CD4-positive, alpha-beta T cell (primary cell): ENCODE results near the gene ANKRD36. TPM values are rescaled to one million over a fixed set of nuclear protein-coding genes. Genes with fewer than 3 reads are reported as not detected.
"Not testable (repeated sequence)": the region's sequence is repeated elsewhere in the genome, so short reads cannot be mapped to it uniquely, and the experiment has no call there.

Experiments used
- ATAC-seq: fragments of 200-7000 bp; cut with Tn5 transposase; one replicate; pipeline ENCODE4 v1.10.0; 2022; ENCODE audit warnings: mild to moderate bottlenecking; ENCODE audit not compliant: poor library complexity
- CTCF ChIA-PET: fragments of 350-600 bp; sonication (Branson Sonifier 250); formaldehyde crosslinking; loops from one replicate; lab custom pipeline; 2021; ENCODE audit warnings: antibody characterized with exemption, inconsistent platforms; lab: Charles Lee
- POLR2A ChIA-PET: fragments of 350-600 bp; sonication (Branson Sonifier 250); formaldehyde crosslinking; loops from one replicate; lab custom pipeline; 2021; ENCODE audit warnings: antibody characterized with exemption, inconsistent platforms; lab: Charles Lee
- DNase-seq, 14 experiments: peaks; one replicate each; pipeline ENCODE4 v3.0.0-alpha.2; 2013 to 2020; ENCODE audit warnings: mixed read lengths in 2 of 14
- H3K27ac ChIP-seq, 2 donors: one replicate each; pipeline versions ENCODE4 v1.5.1 to v1.7.0; 2013; ENCODE audit warnings: low read length in 2 of 2, low read depth in 1 of 2, mild to moderate bottlenecking in 1 of 2
- H3K27me3 ChIP-seq, 2 experiments: 1 replicate in 1 of 2; 2 replicates in 1 of 2; pipeline versions ENCODE4 v1.6.1 to v1.7.0; 2013; ENCODE audit warnings: low read length in 2 of 2, control low read depth in 1 of 2, mild to moderate bottlenecking in 1 of 2, moderate library complexity in 1 of 2; ENCODE audit not compliant: insufficient read depth in 2 of 2, control insufficient read depth in 1 of 2
- H3K36me3 ChIP-seq: one replicate; pipeline ENCODE4 v1.6.1; 2013; ENCODE audit warnings: low read length, control low read depth; ENCODE audit not compliant: insufficient read depth
- H3K4me1 ChIP-seq: one replicate; pipeline ENCODE4 v1.6.1; 2013; ENCODE audit warnings: low read length, control low read depth; ENCODE audit not compliant: insufficient read depth
- H3K4me3 ChIP-seq: one replicate; pipeline ENCODE4 v1.5.1; 2013; ENCODE audit warnings: mild to moderate bottlenecking, low read length, moderate library complexity
- H3K9me3 ChIP-seq, 2 experiments: 1 replicate in 1 of 2; 2 replicates in 1 of 2; pipeline versions ENCODE4 v1.6.1 to v1.7.0; 2013; ENCODE audit warnings: low read length in 2 of 2, mild to moderate bottlenecking in 2 of 2, control low read depth in 1 of 2, moderate library complexity in 1 of 2; ENCODE audit not compliant: control insufficient read depth in 1 of 2, insufficient read depth in 1 of 2
- H3K27ac Mint-ChIP-seq: one replicate; pipeline ENCODE4 v1.8.0; 2020; ENCODE audit warnings: mixed read lengths
- H3K27me3 Mint-ChIP-seq: one replicate; pipeline ENCODE4 v1.8.0; 2021; ENCODE audit warnings: mixed read lengths
- H3K36me3 Mint-ChIP-seq: one replicate; pipeline ENCODE4 v1.8.0; 2021; ENCODE audit warnings: low read depth, mixed read lengths
- H3K4me1 Mint-ChIP-seq: one replicate; pipeline ENCODE4 v1.8.0; 2021; ENCODE audit warnings: low read depth, mixed read lengths
- H3K4me3 Mint-ChIP-seq: one replicate; pipeline ENCODE4 v1.8.0; 2020; ENCODE audit warnings: mild to moderate bottlenecking, mixed read lengths
- H3K9me3 Mint-ChIP-seq: one replicate; pipeline ENCODE4 v1.8.0; 2020; ENCODE audit warnings: mixed read lengths
- intact Hi-C, 2 experiments: fragments of 100-400 bp; cut with DNase I in 1 of 2; cut with micrococcal nuclease in 1 of 2; formaldehyde crosslinking; loops; one replicate each; pipeline versions ENCODE4 v1.15.1 to v1.9.0; 2023 to 2025; cut with DNase I, micrococcal nuclease
- total RNA-seq, 174 experiments: library from RNA in 2 of 174; stranded (reverse) in 2 of 174; gene quantifications; one replicate each; pipeline ENCODE4 v1.2.3 and lab custom pipeline; 2021 to 2026

Gene ANKRD36
- total RNA-seq, 2 experiments from 2014 or later, result 60.5 to 67.0 TPM

- H3K9me3 ChIP-seq, H3K4me1 Mint-ChIP-seq, H3K27ac ChIP-seq, DNase-seq, H3K4me3 ChIP-seq, H3K4me1 ChIP-seq, H3K27ac Mint-ChIP-seq, POLR2A ChIA-PET, H3K27me3 ChIP-seq, H3K9me3 Mint-ChIP-seq, H3K27me3 Mint-ChIP-seq, CTCF ChIA-PET, H3K36me3 Mint-ChIP-seq, intact Hi-C loops, ATAC-seq, H3K36me3 ChIP-seq, H3K4me3 Mint-ChIP-seq: not testable (repeated sequence)
Observed at GRCh38 chr2:97293687-97294086, 180.7 kb downstream of the ANKRD36 start.

Other genes starting within 250 kb of the ANKRD36 start
- 10 to 100 TPM; 55.8 to 56.8 TPM for gene SEMA4C, start 243.1 kb upstream of the ANKRD36 start, total RNA-seq
- under 1 TPM; 0.20 to 0.96 TPM for gene FAM178B, start 126.6 kb upstream of the ANKRD36 start, total RNA-seq
- 10 to 100 TPM; 31.0 to 39.3 TPM for gene FAHD2B, start 18.3 kb upstream of the ANKRD36 start, total RNA-seq